ENCODE measurements around the gene IL17RC. TPM values are rescaled to one million over a fixed set of nuclear protein-coding genes. Genes with fewer than 3 reads are reported as not detected.
"Not testable (repeated sequence)": the region's sequence is repeated elsewhere in the genome, so short reads cannot be mapped to it uniquely, and the experiment has no call there.

The IL17RC gene
- total RNA-seq, 2 experiments from 2014 or later: 0.21 to 0.44 TPM

- no peak overlapping the region for H3K27ac Mint-ChIP-seq
These were observed 33.0 kb upstream of the IL17RC start for GRCh38 chr3:9883706-9884554.

GRCh38 chr3:9884555-9885165 is 32.2 kb upstream of the IL17RC start:
- no peak for DNase-seq
- peaks cover 3% of the 10 kb centered on the region for H3K4me1 Mint-ChIP-seq (ENCODE audit: low read depth)
- no peaks in the 10 kb centered on the region for H3K27me3 Mint-ChIP-seq (ENCODE audit: low read depth)
- H3K27ac Mint-ChIP-seq: no peak overlapping the region
- H3K36me3 Mint-ChIP-seq (ENCODE audit: low read depth): no peaks in the 10 kb centered on the region
- H3K9me3 Mint-ChIP-seq: no peaks in the 10 kb centered on the region
- intact Hi-C loops (cut with micrococcal nuclease): no loop called here
- H3K4me3 Mint-ChIP-seq: no peak overlapping the region
- CTCF ChIA-PET: no interaction called here

More at GRCh38 chr3:9883706-9884554, 33.0 kb upstream of the IL17RC start:
- Mint-ChIP-seq H3K9me3 (no peaks in the 10 kb centered on the region), H3K27me3 (ENCODE audit: low read depth) (no peaks in the 10 kb centered on the region), H3K4me3 (no peak overlapping the region), H3K4me1 (ENCODE audit: low read depth) (no peaks in the 10 kb centered on the region), H3K36me3 (ENCODE audit: low read depth) (no peaks in the 10 kb centered on the region)
- CTCF ChIA-PET: interaction anchor here (0.5 to 0.7 kb wide), 3 partner anchors 30 to 99 kb away, joined by 3 to 4 read pairs (median 3); no protein-coding TSS in a partner anchor
- intact Hi-C loops (cut with micrococcal nuclease): no loop called here
- DNase-seq: no peak

GRCh38 chr3:9886328-9886727 is 30.6 kb upstream of the IL17RC start:
- Mint-ChIP-seq H3K36me3 (ENCODE audit: low read depth) (peaks cover 3% of the 10 kb centered on the region), H3K4me1 (ENCODE audit: low read depth) (peaks cover 9% of the 10 kb centered on the region), H3K27me3 (ENCODE audit: low read depth) (no peaks in the 10 kb centered on the region), H3K9me3 (no peaks in the 10 kb centered on the region), H3K27ac (no peak overlapping the region), H3K4me3 (no peak overlapping the region)
- intact Hi-C loops (cut with micrococcal nuclease): no loop called here
- DNase-seq: no peak
- CTCF ChIA-PET: no interaction called here

GRCh38 chr3:9887480-9887879 is 29.4 kb upstream of the IL17RC start:
- Mint-ChIP-seq H3K4me1 (ENCODE audit: low read depth) (peaks cover 17% of the 10 kb centered on the region), H3K27ac (no peak overlapping the region), H3K36me3 (ENCODE audit: low read depth) (peaks cover 10% of the 10 kb centered on the region), H3K4me3 (no peak overlapping the region), H3K9me3 (no peaks in the 10 kb centered on the region), H3K27me3 (ENCODE audit: low read depth) (no peaks in the 10 kb centered on the region)
- CTCF ChIA-PET: no interaction called here
- no peak for DNase-seq
- intact Hi-C loops (cut with micrococcal nuclease): no loop called here

GRCh38 chr3:9888540-9888939 is 28.4 kb upstream of the IL17RC start:
- no peaks in the 10 kb centered on the region for H3K27me3 Mint-ChIP-seq (ENCODE audit: low read depth)
- H3K4me1 Mint-ChIP-seq (ENCODE audit: low read depth): peaks cover 26% of the 10 kb centered on the region
- H3K4me3 Mint-ChIP-seq: no peak overlapping the region
- no peaks in the 10 kb centered on the region for H3K9me3 Mint-ChIP-seq
- peaks cover 18% of the 10 kb centered on the region for H3K36me3 Mint-ChIP-seq (ENCODE audit: low read depth)
- intact Hi-C loops (cut with micrococcal nuclease): no loop called here
- DNase-seq: no peak
- H3K27ac Mint-ChIP-seq: no peak overlapping the region
- CTCF ChIA-PET: no interaction called here

- intact Hi-C loops (cut with micrococcal nuclease): no loop called here
- CTCF ChIA-PET: no interaction called here
- Mint-ChIP-seq H3K4me3 (peak overlapping the region; percentile 98), H3K4me1 (ENCODE audit: low read depth) (peaks cover 35% of the 10 kb centered on the region), H3K9me3 (no peaks in the 10 kb centered on the region), H3K27ac (peak overlapping the region; percentile 97), H3K36me3 (ENCODE audit: low read depth) (peaks cover 24% of the 10 kb centered on the region), H3K27me3 (ENCODE audit: low read depth) (no peaks in the 10 kb centered on the region)
- no peak for DNase-seq
These were observed 27.5 kb upstream of the IL17RC start for GRCh38 chr3:9889405-9889804.

GRCh38 chr3:9890249-9891071 is 26.4 kb upstream of the IL17RC start, which contains the start of gene JAGN1:
Gene JAGN1 (plus strand): TSS chr3:9890610. CDS start chr3:9890723, 113 bp downstream.
- H3K4me3 Mint-ChIP-seq: peak within 1 kb of the TSS; percentile 98
- CTCF ChIA-PET: interaction anchor here (1.1 to 1.8 kb wide), 5 partner anchors 12 to 44 kb away, joined by 4 to 6 read pairs (median 4); partner anchors contain the start of gene IL17RE
- peak within 1 kb of the TSS; percentile 97 for H3K27ac Mint-ChIP-seq
- H3K27me3 Mint-ChIP-seq (ENCODE audit: low read depth): no peaks in the 10 kb centered on the region
- intact Hi-C loops (cut with micrococcal nuclease): loop anchor here (1.0 to 5.0 kb wide), 16 partner anchors 25 to 1957 kb away; partner anchors contain the start of genes BRK1, BRPF1, CRELD1 and EMC3
- peak; percentile 95 for DNase-seq
- peaks cover 43% of the 10 kb centered on the region for H3K4me1 Mint-ChIP-seq (ENCODE audit: low read depth)
- H3K9me3 Mint-ChIP-seq: no peaks in the 10 kb centered on the region
- H3K36me3 Mint-ChIP-seq (ENCODE audit: low read depth): peaks cover 29% of the 10 kb centered on the region

- peaks cover 46% of the 10 kb centered on the region for H3K4me1 Mint-ChIP-seq (ENCODE audit: low read depth)
- H3K36me3 Mint-ChIP-seq (ENCODE audit: low read depth): peaks cover 29% of the 10 kb centered on the region
- DNase-seq: no peak
- H3K4me3 Mint-ChIP-seq: peak overlapping the region; percentile 98
- CTCF ChIA-PET: interaction anchor here (0.9 to 1.8 kb wide), 7 partner anchors 10 to 43 kb away, joined by 4 to 6 read pairs (median 4); partner anchors contain the start of gene IL17RE
- peak overlapping the region; percentile 97 for H3K27ac Mint-ChIP-seq
- no peaks in the 10 kb centered on the region for H3K9me3 Mint-ChIP-seq
- intact Hi-C loops (cut with micrococcal nuclease): loop anchor here (2.0 to 5.0 kb wide), 3 partner anchors 251 to 1956 kb away; partner anchors contain the start of genes TAMM41, TATDN2 and VHL
- no peaks in the 10 kb centered on the region for H3K27me3 Mint-ChIP-seq (ENCODE audit: low read depth)
These were observed 25.8 kb upstream of the IL17RC start for GRCh38 chr3:9891072-9891622.

DNA sequence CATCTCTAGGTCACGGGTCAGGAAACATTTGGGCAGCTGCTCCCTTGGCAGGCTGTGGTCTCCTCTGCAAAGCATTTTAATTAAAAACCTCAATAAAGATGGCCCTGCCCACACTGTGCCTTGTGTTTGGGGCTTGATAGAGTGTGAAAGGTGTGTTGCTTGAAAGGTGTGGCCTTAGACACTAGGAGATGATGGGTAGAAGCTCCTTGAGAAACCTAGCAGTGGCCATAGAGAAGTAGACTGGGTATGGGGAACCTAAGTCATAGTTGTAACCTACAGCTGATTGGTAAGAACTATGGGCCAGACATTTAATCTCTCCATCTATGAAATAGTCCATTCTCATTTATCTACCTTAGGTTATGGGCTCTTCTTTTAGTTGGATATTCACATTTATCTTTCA is 23.2 kb upstream of the IL17RC start:
- H3K27me3 Mint-ChIP-seq (ENCODE audit: low read depth): no peaks in the 10 kb centered on the region
- DNase-seq: no peak
- H3K4me3 Mint-ChIP-seq: no peak overlapping the region
- peaks cover 61% of the 10 kb centered on the region for H3K4me1 Mint-ChIP-seq (ENCODE audit: low read depth)
- peak overlapping the region; percentile 65 for H3K27ac Mint-ChIP-seq
- intact Hi-C loops (cut with micrococcal nuclease): loop anchor here (5.0 kb wide), 2 partner anchors 249 to 1954 kb away; partner anchors contain the start of genes TAMM41 and VHL
- CTCF ChIA-PET: interaction anchor here (1.5 to 1.8 kb wide), 3 partner anchors 10 to 39 kb away, joined by 4 to 7 read pairs (median 5); partner anchors contain the start of gene CRELD1
- no peaks in the 10 kb centered on the region for H3K9me3 Mint-ChIP-seq
- H3K36me3 Mint-ChIP-seq (ENCODE audit: low read depth): peaks cover 30% of the 10 kb centered on the region

GRCh38 chr3:9895715-9896114 is 21.2 kb upstream of the IL17RC start:
- intact Hi-C loops (cut with micrococcal nuclease); H3K4me3 Mint-ChIP-seq: not testable (repeated sequence)

DNA sequence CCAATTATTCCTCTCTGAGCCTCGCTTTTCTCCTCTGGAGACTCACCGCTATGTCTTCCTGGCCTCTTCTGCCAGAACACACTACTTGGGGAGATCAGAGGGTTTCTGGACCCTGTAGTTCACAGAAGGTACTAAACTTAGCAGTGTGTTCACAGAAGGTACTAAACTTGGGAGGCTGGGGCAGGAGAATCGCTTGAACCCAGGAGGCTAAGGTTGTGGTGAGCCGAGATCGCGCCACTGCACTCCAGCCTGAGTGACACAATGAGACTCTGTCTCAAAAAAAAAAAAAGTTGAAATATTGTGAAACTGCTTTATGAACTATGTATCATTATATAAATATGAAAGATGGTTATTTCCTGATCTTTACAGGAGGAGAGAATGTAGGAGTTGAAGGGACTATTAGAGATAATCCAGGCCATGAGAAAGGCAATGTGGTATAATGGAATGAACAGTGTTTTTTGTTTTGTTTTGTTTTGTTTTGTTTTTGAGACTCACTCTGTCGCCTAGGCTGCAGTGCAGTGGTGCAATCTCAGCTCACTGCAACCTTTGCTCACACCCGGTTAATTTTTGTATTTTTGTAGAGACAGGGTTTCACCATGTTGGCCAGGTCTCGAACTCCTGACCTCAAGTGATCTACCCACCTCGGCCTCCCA is 20.0 kb upstream of the IL17RC start:
- H3K27me3 Mint-ChIP-seq (ENCODE audit: low read depth); H3K9me3 Mint-ChIP-seq; H3K4me3 Mint-ChIP-seq; CTCF ChIA-PET; DNase-seq; intact Hi-C loops (cut with micrococcal nuclease): not testable (repeated sequence)
- peaks cover 57% of the 10 kb centered on the region for H3K4me1 Mint-ChIP-seq (ENCODE audit: low read depth)
- H3K36me3 Mint-ChIP-seq (ENCODE audit: low read depth): peaks cover 24% of the 10 kb centered on the region
- peak overlapping the region; percentile 20 for H3K27ac Mint-ChIP-seq

More at GRCh38 chr3:9895715-9896114, 21.2 kb upstream of the IL17RC start:
- DNase-seq; H3K27ac Mint-ChIP-seq; H3K27me3 Mint-ChIP-seq (ENCODE audit: low read depth); H3K9me3 Mint-ChIP-seq: not testable (repeated sequence)
- Mint-ChIP-seq H3K36me3 (ENCODE audit: low read depth) (peaks cover 30% of the 10 kb centered on the region), H3K4me1 (ENCODE audit: low read depth) (peaks cover 58% of the 10 kb centered on the region)
- CTCF ChIA-PET: interaction anchor here (1.1 kb wide), 1 partner anchor 12 kb away, joined by 3 read pairs; no protein-coding TSS in a partner anchor
